Retinal pigment epithelial cell (primary cell): Measurements from ENCODE around the gene REPS1.

Experiments used
- DNase-seq: peaks from one replicate; pipeline ENCODE4 v3.0.0-alpha.2; 2010; ENCODE audit warnings: low read depth
- H3K4me3 ChIP-seq: 2 replicates; pipeline ENCODE4 v1.5.1; 2011; ENCODE audit warnings: mild to moderate bottlenecking, low read length, control low read depth, moderate library complexity
- CTCF ChIP-seq: conservative IDR thresholded peaks from 2 replicates; pipeline ENCODE4 v1.5.1; 2011; ENCODE audit warnings: low read depth, low read length, control low read depth, inconsistent platforms

REPS1 gene

DNA sequence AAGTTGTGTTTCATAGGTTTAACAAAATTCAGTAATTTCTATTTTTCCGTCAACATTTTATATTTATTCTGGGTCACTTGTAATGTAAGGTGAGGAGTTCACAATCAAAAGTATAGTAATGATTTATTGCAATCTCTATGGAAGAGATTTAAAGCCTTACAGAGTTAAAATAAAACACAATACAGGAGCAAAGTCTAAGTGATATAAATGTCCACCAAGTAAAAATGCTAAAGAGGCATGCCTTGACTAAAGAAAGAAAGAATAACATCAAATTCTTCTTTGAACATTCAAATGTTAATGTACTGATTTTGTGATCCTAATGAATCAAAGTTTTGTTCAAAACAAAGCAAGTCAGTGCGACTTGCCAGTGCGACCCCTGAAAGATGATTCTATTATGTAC is 61.5 kb downstream of the REPS1 start:
- no peak for TF ChIP-seq CTCF
- no peak overlapping the region for H3K4me3 ChIP-seq
- no peak for DNase-seq

DNA sequence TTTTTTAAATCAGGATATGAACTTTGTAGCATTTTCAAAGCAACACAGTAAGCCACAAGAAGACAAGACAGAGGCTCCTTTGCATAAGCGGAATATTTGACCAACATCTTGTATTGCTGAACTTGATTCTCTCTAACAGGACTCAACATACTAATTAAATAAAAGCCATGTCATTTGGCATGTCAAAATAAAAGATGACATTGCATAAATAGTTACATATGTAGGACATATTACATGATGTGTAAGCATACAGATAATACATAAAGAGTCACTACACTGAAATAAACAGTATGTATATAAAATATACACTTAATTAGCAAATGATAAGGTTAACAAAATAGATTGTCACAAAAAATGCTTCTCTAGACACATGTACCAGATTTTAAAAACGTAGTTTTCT is 62.2 kb downstream of the REPS1 start:
- TF ChIP-seq CTCF: no peak
- DNase-seq: no peak
- no peak overlapping the region for H3K4me3 ChIP-seq

DNA sequence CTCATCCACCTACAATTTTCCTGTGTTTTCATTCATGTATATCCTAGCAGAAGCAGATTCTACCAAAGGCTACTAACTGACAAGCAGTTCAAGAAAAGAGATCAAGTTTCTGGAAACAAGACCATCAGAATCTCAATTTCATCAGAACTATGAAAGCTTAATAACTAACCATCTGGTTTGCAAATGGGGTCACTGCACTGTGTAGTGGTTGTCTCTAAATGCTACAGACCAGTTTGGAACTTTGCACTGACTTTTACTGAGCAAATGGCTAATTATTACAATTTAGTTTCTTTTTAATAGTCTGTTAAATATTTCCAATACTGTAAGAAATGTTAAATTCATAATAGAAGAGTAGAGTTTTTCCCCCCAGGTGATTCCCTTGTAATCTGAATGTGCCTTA is 64.5 kb downstream of the REPS1 start:
- no peak for TF ChIP-seq CTCF
- H3K4me3 ChIP-seq: no peak overlapping the region
- no peak for DNase-seq

DNA sequence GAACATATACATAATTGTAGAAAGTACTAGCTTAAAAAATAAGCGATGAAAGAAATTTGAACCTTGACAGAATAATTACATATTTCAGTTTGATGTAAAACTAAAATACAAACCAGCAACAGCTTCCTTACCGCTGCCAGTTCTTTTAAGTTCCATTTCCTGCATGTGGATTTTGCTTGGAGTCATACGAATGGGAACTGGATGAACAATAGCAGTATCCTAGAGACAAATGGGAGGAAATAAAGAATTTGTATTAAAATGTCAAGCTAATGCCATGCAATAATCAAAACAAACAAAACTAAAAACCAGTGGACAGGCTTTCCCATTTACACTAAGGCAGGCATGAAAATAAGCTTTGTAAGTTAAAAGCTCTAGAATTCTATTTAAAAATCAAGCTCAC is 67.1 kb downstream of the REPS1 start:
- H3K4me3 ChIP-seq: no peak overlapping the region
- DNase-seq: no peak
- TF ChIP-seq CTCF: no peak

- DNase-seq: no peak
- no peak for TF ChIP-seq CTCF
- H3K4me3 ChIP-seq: no peak overlapping the region
These were observed 73.4 kb downstream of the REPS1 start for GRCh38 chr6:138914701-138915100.

DNA sequence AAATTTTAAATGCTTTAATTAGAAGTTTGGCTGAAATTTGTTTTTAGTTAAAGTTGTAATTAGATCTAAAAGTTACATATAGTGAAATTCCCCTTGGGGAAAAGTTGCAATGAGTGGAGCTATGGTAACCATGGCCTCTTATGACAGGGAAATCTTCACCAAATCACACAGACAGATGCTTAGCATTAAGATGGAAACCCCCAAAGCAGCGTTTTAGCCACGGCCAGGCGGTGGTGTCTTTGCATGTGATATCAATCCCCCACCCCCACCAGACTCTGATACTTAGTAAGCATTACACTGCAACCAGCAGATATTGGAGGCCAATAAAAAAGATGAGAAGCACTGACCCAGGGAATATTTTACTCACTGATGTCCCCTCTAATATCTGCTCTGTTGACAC is 75.7 kb downstream of the REPS1 start:
- TF ChIP-seq CTCF: no peak
- no peak for DNase-seq
- H3K4me3 ChIP-seq: no peak overlapping the region

- no peak overlapping the region for H3K4me3 ChIP-seq
- TF ChIP-seq CTCF: no peak
These were observed 78.1 kb downstream of the REPS1 start for GRCh38 chr6:138909975-138910374.

More at GRCh38 chr6:138909975-138910374, 78.1 kb downstream of the REPS1 start:
- no peak for DNase-seq
